Measurements from ENCODE around the gene STXBP5. TPM values are rescaled to one million over a fixed set of nuclear protein-coding genes. Genes with fewer than 3 reads are reported as not detected.

Gene STXBP5
- total RNA-seq, 2 experiments from 2014 or later = 11.4 to 11.5 TPM

DNA sequence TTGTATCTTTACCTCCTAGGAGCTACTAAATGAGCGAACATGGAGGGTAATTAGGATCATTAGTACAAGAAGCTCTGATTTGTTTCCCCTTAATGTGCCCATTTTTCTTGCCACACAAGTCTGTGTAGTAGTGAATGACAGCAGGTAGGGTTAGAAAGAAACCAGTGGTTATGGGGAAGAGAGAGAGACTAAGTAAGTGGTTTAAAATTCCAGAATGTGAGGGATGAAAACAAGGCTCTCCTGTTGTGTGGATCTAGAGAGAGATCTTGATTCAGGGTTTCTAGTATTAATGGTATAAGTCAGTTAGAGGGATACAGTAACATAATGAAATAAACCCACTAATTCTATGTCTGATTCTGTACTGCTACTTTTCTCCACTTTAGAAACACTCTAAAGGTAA lies 22.7 kb downstream of the STXBP5 start:
- Mint-ChIP-seq H3K4me1 (ENCODE audit: low read depth) (peaks cover 34% of the 10 kb centered on the region), H3K9me3 (no peaks in the 10 kb centered on the region), H3K27me3 (no peaks in the 10 kb centered on the region), H3K4me3 (no peak overlapping the region), H3K36me3 (ENCODE audit: low read depth) (peaks cover 27% of the 10 kb centered on the region), H3K27ac (no peak overlapping the region)
- CTCF ChIA-PET = no interaction called here
- intact Hi-C loops (cut with micrococcal nuclease) = no loop called here
- TF ChIP-seq, protein P1, sequence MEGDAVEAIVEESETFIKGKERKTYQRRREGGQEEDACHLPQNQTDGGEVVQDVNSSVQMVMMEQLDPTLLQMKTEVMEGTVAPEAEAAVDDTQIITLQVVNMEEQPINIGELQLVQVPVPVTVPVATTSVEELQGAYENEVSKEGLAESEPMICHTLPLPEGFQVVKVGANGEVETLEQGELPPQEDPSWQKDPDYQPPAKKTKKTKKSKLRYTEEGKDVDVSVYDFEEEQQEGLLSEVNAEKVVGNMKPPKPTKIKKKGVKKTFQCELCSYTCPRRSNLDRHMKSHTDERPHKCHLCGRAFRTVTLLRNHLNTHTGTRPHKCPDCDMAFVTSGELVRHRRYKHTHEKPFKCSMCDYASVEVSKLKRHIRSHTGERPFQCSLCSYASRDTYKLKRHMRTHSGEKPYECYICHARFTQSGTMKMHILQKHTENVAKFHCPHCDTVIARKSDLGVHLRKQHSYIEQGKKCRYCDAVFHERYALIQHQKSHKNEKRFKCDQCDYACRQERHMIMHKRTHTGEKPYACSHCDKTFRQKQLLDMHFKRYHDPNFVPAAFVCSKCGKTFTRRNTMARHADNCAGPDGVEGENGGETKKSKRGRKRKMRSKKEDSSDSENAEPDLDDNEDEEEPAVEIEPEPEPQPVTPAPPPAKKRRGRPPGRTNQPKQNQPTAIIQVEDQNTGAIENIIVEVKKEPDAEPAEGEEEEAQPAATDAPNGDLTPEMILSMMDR (IDR thresholded peaks at IDR 0.05) = no peak
- ATAC-seq = no peak
- no peak for DNase-seq
- POLR2A ChIA-PET = no interaction called here

DNA sequence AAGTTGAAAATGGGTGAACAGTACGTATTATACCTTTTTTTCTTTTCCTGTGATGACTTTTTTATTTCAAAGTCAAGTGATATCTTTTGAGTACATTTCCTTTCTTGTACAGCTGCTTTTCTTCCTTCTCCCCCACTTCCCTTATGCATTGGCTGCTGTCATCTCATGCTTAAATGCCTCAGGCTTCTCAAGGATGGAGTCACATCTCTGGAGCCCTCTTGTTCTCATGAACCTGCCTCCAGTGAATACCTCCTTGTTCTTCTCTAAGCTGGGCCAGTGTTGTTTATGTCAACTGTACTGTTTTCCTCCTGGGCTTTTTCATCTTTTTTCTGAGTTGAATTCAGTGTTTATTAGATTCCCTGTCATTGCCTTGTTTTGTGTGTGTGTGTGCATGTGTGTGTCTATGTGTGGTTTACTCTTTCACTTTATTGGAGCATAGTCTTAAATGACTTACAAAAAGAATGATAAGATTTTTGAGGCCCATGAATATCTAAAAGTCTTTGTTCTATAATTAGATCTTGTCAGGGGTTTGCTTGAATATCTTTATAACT lies 23.6 kb downstream of the STXBP5 start:
- no peaks in the 10 kb centered on the region for H3K27me3 Mint-ChIP-seq
- DNase-seq = no peak
- POLR2A ChIA-PET = no interaction called here
- intact Hi-C loops (cut with micrococcal nuclease) = no loop called here
- H3K4me1 Mint-ChIP-seq (ENCODE audit: low read depth) = peaks cover 28% of the 10 kb centered on the region
- peaks cover 19% of the 10 kb centered on the region for H3K36me3 Mint-ChIP-seq (ENCODE audit: low read depth)
- no peaks in the 10 kb centered on the region for H3K9me3 Mint-ChIP-seq
- no peak for ATAC-seq
- TF ChIP-seq, protein P1 (IDR thresholded peaks at IDR 0.05) = no peak
- H3K4me3 Mint-ChIP-seq = no peak overlapping the region
- CTCF ChIA-PET = no interaction called here
- peak overlapping the region; percentile 4 for H3K27ac Mint-ChIP-seq

- DNase-seq = no peak
- Mint-ChIP-seq H3K27ac (no peak overlapping the region), H3K9me3 (no peaks in the 10 kb centered on the region), H3K4me3 (no peak overlapping the region), H3K4me1 (ENCODE audit: low read depth) (peaks cover 26% of the 10 kb centered on the region), H3K36me3 (ENCODE audit: low read depth) (peaks cover 8% of the 10 kb centered on the region), H3K27me3 (no peaks in the 10 kb centered on the region)
- ChIA-PET CTCF (no interaction called here), POLR2A (no interaction called here)
- intact Hi-C loops (cut with micrococcal nuclease) = no loop called here
- TF ChIP-seq, protein P1 (IDR thresholded peaks at IDR 0.05) = no peak
- ATAC-seq = no peak
These were observed 27.4 kb downstream of the STXBP5 start for GRCh38 chr6:147231589-147231988.

DNA sequence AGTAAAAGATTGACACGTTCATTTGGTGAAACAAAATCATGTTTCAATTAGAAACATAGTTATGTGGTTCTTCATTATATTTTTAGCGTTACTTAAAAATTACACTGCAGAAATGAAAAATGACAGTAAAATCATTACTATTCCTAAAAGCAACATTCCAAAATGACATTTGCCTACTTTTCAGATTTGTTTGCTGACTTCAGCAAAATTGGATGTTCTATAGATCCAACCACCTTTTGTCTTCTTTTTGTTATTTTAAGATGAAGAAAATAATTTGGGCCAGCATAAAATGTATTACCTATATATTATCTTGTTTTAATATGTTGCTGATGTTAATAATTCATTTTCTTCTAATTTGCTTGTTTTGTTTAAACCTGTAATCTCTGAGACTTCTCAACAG lies 30.5 kb downstream of the STXBP5 start:
- intact Hi-C loops (cut with micrococcal nuclease) = no loop called here
- TF ChIP-seq, protein P1 (IDR thresholded peaks at IDR 0.05) = no peak
- Mint-ChIP-seq H3K4me3 (no peak overlapping the region), H3K27me3 (no peaks in the 10 kb centered on the region), H3K36me3 (ENCODE audit: low read depth) (peaks cover 26% of the 10 kb centered on the region), H3K4me1 (ENCODE audit: low read depth) (peaks cover 11% of the 10 kb centered on the region), H3K9me3 (no peaks in the 10 kb centered on the region), H3K27ac (no peak overlapping the region)
- DNase-seq (no peak), ATAC-seq (no peak)
- CTCF ChIA-PET = no interaction called here
- POLR2A ChIA-PET = no interaction called here

- CTCF ChIA-PET = no interaction called here
- Mint-ChIP-seq H3K27ac (no peak overlapping the region), H3K36me3 (ENCODE audit: low read depth) (peaks cover 32% of the 10 kb centered on the region), H3K4me1 (ENCODE audit: low read depth) (peaks cover 2% of the 10 kb centered on the region), H3K9me3 (no peaks in the 10 kb centered on the region), H3K27me3 (no peaks in the 10 kb centered on the region), H3K4me3 (no peak overlapping the region)
- ATAC-seq (no peak), DNase-seq (no peak)
- POLR2A ChIA-PET = interaction anchor here (0.6 kb wide), 1 partner anchor 151 kb away, joined by 3 read pairs; no protein-coding TSS in a partner anchor
- TF ChIP-seq, protein P1 (IDR thresholded peaks at IDR 0.05) = no peak
- intact Hi-C loops (cut with micrococcal nuclease) = no loop called here
These were observed 33.9 kb downstream of the STXBP5 start for GRCh38 chr6:147238164-147238563.

Data from activated CD8-positive, alpha-beta T cell treated with anti-CD3 and anti-CD28 coated beads for 36 hours (primary cell).